Activated B cell treated with CpG ODN at 0.5 μM for 24 hours (primary cell): ENCODE results near the gene YKT6. TPM values are rescaled to one million over a fixed set of nuclear protein-coding genes. Genes with fewer than 3 reads are reported as not detected.

Experiments used
- ATAC-seq: fragments of 200-7000 bp; cut with Tn5 transposase; one replicate; pipeline ENCODE4 v1.10.0; 2021; ENCODE audit warnings: low read depth, mild to moderate bottlenecking, moderate library complexity
- CTCF ChIA-PET: fragments of 350-600 bp; sonication (Branson Sonifier 250); formaldehyde crosslinking; loops from one replicate; lab custom pipeline; 2021; ENCODE audit warnings: antibody characterized with exemption; lab: Charles Lee
- POLR2A ChIA-PET: fragments of 350-600 bp; sonication (Branson Sonifier 250); formaldehyde crosslinking; loops from one replicate; lab custom pipeline; 2021; ENCODE audit warnings: antibody characterized with exemption; lab: Charles Lee
- DNase-seq: peaks from one replicate; pipeline ENCODE4 v3.0.0; 2022
- H3K27ac Mint-ChIP-seq: one replicate; pipeline ENCODE4 v1.8.0; 2020; ENCODE audit warnings: mixed read lengths
- H3K27me3 Mint-ChIP-seq: one replicate; pipeline ENCODE4 v1.8.0; 2021; ENCODE audit warnings: mixed read lengths
- H3K36me3 Mint-ChIP-seq: one replicate; pipeline ENCODE4 v1.8.0; 2021; ENCODE audit warnings: low read depth, mixed read lengths
- H3K4me1 Mint-ChIP-seq: one replicate; pipeline ENCODE4 v1.8.0; 2021; ENCODE audit warnings: mixed read lengths
- H3K4me3 Mint-ChIP-seq: one replicate; pipeline ENCODE4 v1.8.0; 2020; ENCODE audit warnings: mild to moderate bottlenecking, mixed read lengths
- H3K9me3 Mint-ChIP-seq: one replicate; pipeline ENCODE4 v1.8.0; 2020; ENCODE audit warnings: mixed read lengths
- CTCF ChIP-seq: fragments of 200-600 bp; IDR thresholded peaks from one replicate; pipeline ENCODE4 v1.8.0; 2022; ENCODE audit warnings: antibody characterized with exemption, mild to moderate bottlenecking
- intact Hi-C: fragments of 100-400 bp; cut with micrococcal nuclease; formaldehyde crosslinking; loops from one replicate; pipeline ENCODE4 v1.15.1; 2024
- total RNA-seq: library from RNA; stranded (reverse); gene quantifications from 2 replicates; pipeline ENCODE4 v1.2.3, GENCODE V29; 2022

The YKT6 gene
- total RNA-seq, 1 donor from 2014 or later: 78.2 TPM

GRCh38 chr7:44235066-44235465, 34.3 kb downstream of the YKT6 start:
- no peaks in the 10 kb centered on the region for H3K9me3 Mint-ChIP-seq
- H3K4me1 Mint-ChIP-seq: no peaks in the 10 kb centered on the region
- no peak for TF ChIP-seq CTCF
- H3K27ac Mint-ChIP-seq: no peak overlapping the region
- intact Hi-C loops: no loop called here
- ChIA-PET CTCF (no interaction called here), POLR2A (interaction anchor here (0.7 kb wide), 1 partner anchor 196 kb away, joined by 14 read pairs; no protein-coding TSS in a partner anchor)
- no peak overlapping the region for H3K4me3 Mint-ChIP-seq
- H3K27me3 Mint-ChIP-seq: no peaks in the 10 kb centered on the region
- ATAC-seq (no peak), DNase-seq (no peak)
- no peaks in the 10 kb centered on the region for H3K36me3 Mint-ChIP-seq

GRCh38 chr7:44235582-44236332, 35.0 kb downstream of the YKT6 start:
- CTCF ChIA-PET: no interaction called here
- TF ChIP-seq CTCF: no peak
- POLR2A ChIA-PET: no interaction called here
- no peaks in the 10 kb centered on the region for H3K9me3 Mint-ChIP-seq
- H3K27ac Mint-ChIP-seq: no peak overlapping the region
- DNase-seq: no peak
- H3K36me3 Mint-ChIP-seq: no peaks in the 10 kb centered on the region
- intact Hi-C loops: no loop called here
- H3K27me3 Mint-ChIP-seq: no peaks in the 10 kb centered on the region
- no peak for ATAC-seq
- no peaks in the 10 kb centered on the region for H3K4me1 Mint-ChIP-seq
- H3K4me3 Mint-ChIP-seq: no peak overlapping the region

GRCh38 chr7:44236333-44236728, 35.6 kb downstream of the YKT6 start:
- DNase-seq (no peak), ATAC-seq (no peak)
- no peaks in the 10 kb centered on the region for H3K27me3 Mint-ChIP-seq
- no peak overlapping the region for H3K4me3 Mint-ChIP-seq
- CTCF ChIA-PET: no interaction called here
- POLR2A ChIA-PET: no interaction called here
- no peaks in the 10 kb centered on the region for H3K36me3 Mint-ChIP-seq
- no peak overlapping the region for H3K27ac Mint-ChIP-seq
- no peak for TF ChIP-seq CTCF
- no peaks in the 10 kb centered on the region for H3K9me3 Mint-ChIP-seq
- intact Hi-C loops: no loop called here
- H3K4me1 Mint-ChIP-seq: no peaks in the 10 kb centered on the region

- CTCF ChIA-PET: no interaction called here
Observed at GRCh38 chr7:44237696-44238095, 36.9 kb downstream of the YKT6 start.

More at GRCh38 chr7:44237696-44238095, 36.9 kb downstream of the YKT6 start:
- Mint-ChIP-seq H3K4me3 (no peak overlapping the region), H3K27me3 (no peaks in the 10 kb centered on the region), H3K36me3 (no peaks in the 10 kb centered on the region), H3K4me1 (no peaks in the 10 kb centered on the region), H3K27ac (no peak overlapping the region), H3K9me3 (no peaks in the 10 kb centered on the region)
- DNase-seq: no peak
- intact Hi-C loops: no loop called here
- no peak for TF ChIP-seq CTCF
- POLR2A ChIA-PET: no interaction called here
- ATAC-seq: no peak
